HepG2 (cell line): ENCODE measurements around the gene RMI1. TPM values are rescaled to one million over a fixed set of nuclear protein-coding genes. Genes with fewer than 3 reads are reported as not detected.

Source experiments
- ARID5B ChIP-seq: IDR thresholded peaks from 2 replicates; pipeline ENCODE4 v1.4.0; 2020; ENCODE audit warnings: mild to moderate bottlenecking, missing genetic modification reagents
- ARNT2 ChIP-seq: sonication (generic); formaldehyde crosslinking; IDR thresholded peaks from 2 replicates; pipeline ENCODE4 v1.8.0; 2022; ENCODE audit warnings: mild to moderate bottlenecking, low read depth, missing genetic modification reagents, moderate library complexity
- DDIT3 ChIP-seq: sonication (generic); formaldehyde crosslinking; IDR thresholded peaks from 2 replicates; pipeline ENCODE4 v1.4.0; 2020; ENCODE audit warnings: mild to moderate bottlenecking, missing genetic modification reagents
- MBD4 ChIP-seq: IDR thresholded peaks from 2 replicates; pipeline ENCODE4 v1.6.1; 2012; ENCODE audit warnings: low read length, inconsistent platforms, borderline replicate concordance
- MTA3 ChIP-seq: sonication (generic); formaldehyde crosslinking; IDR thresholded peaks from 2 replicates; pipeline ENCODE4 v1.4.0; 2020; ENCODE audit warnings: missing genetic modification reagents
- MXD4 ChIP-seq: IDR thresholded peaks from 2 replicates; pipeline ENCODE4 v1.6.1; 2016; ENCODE audit warnings: mild to moderate bottlenecking, missing biosample characterization, missing genetic modification reagents
- PAX8 ChIP-seq: sonication (generic); formaldehyde crosslinking; IDR thresholded peaks from 2 replicates; pipeline ENCODE4 v1.8.0; 2022; ENCODE audit warnings: mild to moderate bottlenecking, missing genetic modification reagents, borderline replicate concordance
- REPIN1 ChIP-seq: sonication (generic); formaldehyde crosslinking; IDR thresholded peaks from 2 replicates; pipeline ENCODE4 v1.8.0; 2022; ENCODE audit warnings: missing genetic modification reagents, low read depth, mild to moderate bottlenecking, borderline replicate concordance
- SOX6 ChIP-seq, 2 experiments: fragments of 450-650 bp in 1 of 2; sonication (generic) in 1 of 2; formaldehyde crosslinking in 1 of 2; IDR thresholded peaks; 2 replicates each; pipeline versions ENCODE4 v1.4.0 to v1.6.1; 2017 to 2020; ENCODE audit warnings: antibody characterized with exemption in 1 of 2, mild to moderate bottlenecking in 1 of 2, missing genetic modification reagents in 1 of 2
- TBX3 ChIP-seq: fragments of 450-650 bp; IDR thresholded peaks from 2 replicates; pipeline ENCODE4 v1.6.1; 2017; ENCODE audit warnings: antibody characterized with exemption, mild to moderate bottlenecking, inconsistent platforms, borderline replicate concordance
- TEF ChIP-seq: sonication (generic); formaldehyde crosslinking; IDR thresholded peaks from 2 replicates; pipeline ENCODE4 v1.5.0; 2020; ENCODE audit warnings: missing genetic modification reagents
- ZNF570 ChIP-seq: sonication (generic); formaldehyde crosslinking; IDR thresholded peaks from 2 replicates; pipeline ENCODE4 v1.4.0; 2020; ENCODE audit warnings: mild to moderate bottlenecking, missing genetic modification reagents, borderline replicate concordance
- polyA plus RNA-seq, 8 experiments: library from polyadenylated mRNA; depleted of rRNA in 3 of 8; stranded (reverse) in 7 of 8; unstranded in 1 of 8; fragments of >200 nt; fragmentation: Illumina TruSeq in 4 of 8; extraction: Trizol in 4 of 8; gene quantifications; 2 replicates each; pipeline versions ENCODE4 v1.2.1 to v1.2.3, GENCODE V29; 2011 to 2016; ENCODE audit warnings: low read depth in 4 of 8, missing spikeins in 1 of 8, mixed read lengths in 1 of 8; ENCODE audit not compliant: insufficient read depth in 1 of 8
- total RNA-seq, 5 experiments: library from RNA; depleted of rRNA; stranded (reverse); fragments of >200 nt; fragmentation: Illumina TruSeq; extraction: Trizol; gene quantifications; 2 replicates each; pipeline ENCODE4 v1.2.3, GENCODE V29; 2016; ENCODE audit warnings: low read depth in 1 of 5
- TF ChIP-seq, protein P1 (sequence below): sonication (generic); formaldehyde crosslinking; IDR thresholded peaks from 2 replicates; pipeline ENCODE4 v1.5.1; 2020; ENCODE audit warnings: mild to moderate bottlenecking, moderate library complexity, missing genetic modification reagents
- TF ChIP-seq, protein P2 (sequence below), 2 experiments: sonication (generic) in 1 of 2; formaldehyde crosslinking in 1 of 2; IDR thresholded peaks; 2 replicates each; pipeline versions ENCODE4 v1.4.0 to v1.6.1; 2016 to 2020; ENCODE audit warnings: borderline replicate concordance in 1 of 2, low read depth in 1 of 2, mild to moderate bottlenecking in 1 of 2, missing genetic modification reagents in 1 of 2
- TF ChIP-seq, protein P3 (sequence below): IDR thresholded peaks from 2 replicates; pipeline ENCODE4 v1.6.1; 2012; ENCODE audit warnings: low read depth, low read length, improper control_type of control experiment

RMI1 gene
- total and polyA plus RNA-seq, 2 of the 13 experiments (the other 11 are each of a cell fraction or from before 2014, with no cell fraction given) = 0.54 to 3.7 TPM

GRCh38 chr9:83992407-83992806 is 11.8 kb downstream of the RMI1 start (continued):
- TF ChIP-seq ZNF570 (CRISPR knock-in tag) (no peak), SOX6 (IDR thresholded peaks at IDR 0.05) (no peak), SOX6 (CRISPR knock-in tag; IDR thresholded peaks at IDR 0.05) (peak; percentile 41; the same call in 1 of the 2 replicates), DDIT3 (CRISPR knock-in tag) (no peak), TEF (no peak), ARNT2 (no peak), PAX8 (no peak), MTA3 (CRISPR knock-in tag) (no peak), MXD4 (CRISPR knock-in tag) (0 out of 2 replicates have a peak, but pooled peaks have one; percentile 36), REPIN1 (CRISPR knock-in tag) (no peak), MBD4 (0 out of 2 replicates have a peak, but pooled peaks have one; percentile 58), ARID5B (CRISPR knock-in tag) (peak; percentile 95), TBX3 (peak; percentile 68)
- TF ChIP-seq, protein P1, sequence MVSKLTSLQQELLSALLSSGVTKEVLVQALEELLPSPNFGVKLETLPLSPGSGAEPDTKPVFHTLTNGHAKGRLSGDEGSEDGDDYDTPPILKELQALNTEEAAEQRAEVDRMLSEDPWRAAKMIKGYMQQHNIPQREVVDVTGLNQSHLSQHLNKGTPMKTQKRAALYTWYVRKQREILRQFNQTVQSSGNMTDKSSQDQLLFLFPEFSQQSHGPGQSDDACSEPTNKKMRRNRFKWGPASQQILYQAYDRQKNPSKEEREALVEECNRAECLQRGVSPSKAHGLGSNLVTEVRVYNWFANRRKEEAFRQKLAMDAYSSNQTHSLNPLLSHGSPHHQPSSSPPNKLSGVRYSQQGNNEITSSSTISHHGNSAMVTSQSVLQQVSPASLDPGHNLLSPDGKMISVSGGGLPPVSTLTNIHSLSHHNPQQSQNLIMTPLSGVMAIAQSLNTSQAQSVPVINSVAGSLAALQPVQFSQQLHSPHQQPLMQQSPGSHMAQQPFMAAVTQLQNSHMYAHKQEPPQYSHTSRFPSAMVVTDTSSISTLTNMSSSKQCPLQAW (CRISPR knock-in tag) = 0 out of 2 replicates have a peak, but pooled peaks have one; percentile 25
- TF ChIP-seq, protein P2, sequence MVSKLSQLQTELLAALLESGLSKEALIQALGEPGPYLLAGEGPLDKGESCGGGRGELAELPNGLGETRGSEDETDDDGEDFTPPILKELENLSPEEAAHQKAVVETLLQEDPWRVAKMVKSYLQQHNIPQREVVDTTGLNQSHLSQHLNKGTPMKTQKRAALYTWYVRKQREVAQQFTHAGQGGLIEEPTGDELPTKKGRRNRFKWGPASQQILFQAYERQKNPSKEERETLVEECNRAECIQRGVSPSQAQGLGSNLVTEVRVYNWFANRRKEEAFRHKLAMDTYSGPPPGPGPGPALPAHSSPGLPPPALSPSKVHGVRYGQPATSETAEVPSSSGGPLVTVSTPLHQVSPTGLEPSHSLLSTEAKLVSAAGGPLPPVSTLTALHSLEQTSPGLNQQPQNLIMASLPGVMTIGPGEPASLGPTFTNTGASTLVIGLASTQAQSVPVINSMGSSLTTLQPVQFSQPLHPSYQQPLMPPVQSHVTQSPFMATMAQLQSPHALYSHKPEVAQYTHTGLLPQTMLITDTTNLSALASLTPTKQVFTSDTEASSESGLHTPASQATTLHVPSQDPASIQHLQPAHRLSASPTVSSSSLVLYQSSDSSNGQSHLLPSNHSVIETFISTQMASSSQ (IDR thresholded peaks at IDR 0.05; ENCODE audit: low read depth) = peak; percentile 23; the same call in 1 of the 2 replicates
- TF ChIP-seq, protein P2 (CRISPR knock-in tag; IDR thresholded peaks at IDR 0.05; ENCODE audit: borderline replicate concordance) = no peak
- TF ChIP-seq, protein P3, sequence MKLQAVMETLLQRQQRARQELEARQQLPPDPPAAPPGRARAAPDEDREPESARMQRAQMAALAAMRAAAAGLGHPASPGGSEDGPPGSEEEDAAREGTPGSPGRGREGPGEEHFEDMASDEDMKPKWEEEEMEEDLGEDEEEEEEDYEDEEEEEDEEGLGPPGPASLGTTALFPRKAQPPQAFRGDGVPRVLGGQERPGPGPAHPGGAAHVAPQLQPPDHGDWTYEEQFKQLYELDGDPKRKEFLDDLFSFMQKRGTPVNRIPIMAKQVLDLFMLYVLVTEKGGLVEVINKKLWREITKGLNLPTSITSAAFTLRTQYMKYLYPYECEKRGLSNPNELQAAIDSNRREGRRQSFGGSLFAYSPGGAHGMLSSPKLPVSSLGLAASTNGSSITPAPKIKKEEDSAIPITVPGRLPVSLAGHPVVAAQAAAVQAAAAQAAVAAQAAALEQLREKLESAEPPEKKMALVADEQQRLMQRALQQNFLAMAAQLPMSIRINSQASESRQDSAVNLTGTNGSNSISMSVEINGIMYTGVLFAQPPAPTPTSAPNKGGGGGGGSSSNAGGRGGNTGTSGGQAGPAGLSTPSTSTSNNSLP = peak; percentile 95
